Esophagus squamous epithelium (tissue), 5 donors: ENCODE data around the gene GPX4. TPM values are rescaled to one million over a fixed set of nuclear protein-coding genes. Genes with fewer than 3 reads are reported as not detected.

Source experiments
- DNase-seq: peaks from one replicate; lab custom pipeline; 2025; lab: John Stamatoyannopoulos, UW
- H3K27ac ChIP-seq, 4 donors: fragments of 200-600 bp; sonication (generic); one replicate each; pipeline ENCODE4 v1.5.1; 2016 to 2019; ENCODE audit warnings: mild to moderate bottlenecking in 1 of 4
- H3K27me3 ChIP-seq, 4 donors: fragments of 200-600 bp; sonication (generic); 1 replicate in 3 of 4; 2 replicates in 1 of 4; pipeline versions ENCODE4 v1.5.1 to v1.6.0; 2017 to 2021; ENCODE audit warnings: antibody characterized with exemption in 1 of 4
- H3K36me3 ChIP-seq, 3 donors: fragments of 200-600 bp; sonication (generic); one replicate each; pipeline ENCODE4 v1.5.1; 2016 to 2019
- H3K4me1 ChIP-seq, 3 donors: fragments of 200-600 bp; sonication (generic); one replicate each; pipeline ENCODE4 v1.5.1; 2017 to 2019
- H3K4me3 ChIP-seq, 4 donors: fragments of 200-600 bp; sonication (generic); 1 replicate in 3 of 4; 2 replicates in 1 of 4; pipeline ENCODE4 v1.5.1; 2016 to 2019; ENCODE audit warnings: mild to moderate bottlenecking in 2 of 4, moderate library complexity in 1 of 4
- H3K9me3 ChIP-seq, 3 donors: fragments of 200-600 bp; sonication (generic); one replicate each; pipeline ENCODE4 v1.5.1; 2016 to 2019
- CTCF ChIP-seq, 6 experiments: fragments of 450-650 bp in 4 of 6; fragments of 200-600 bp in 2 of 6; sonication (generic) in 2 of 6; IDR thresholded peaks; one replicate each; pipeline ENCODE4 v1.5.1; 2016 to 2019; ENCODE audit warnings: antibody characterized with exemption in 6 of 6, mild to moderate bottlenecking in 4 of 6, moderate library complexity in 4 of 6
- POLR2A ChIP-seq, 4 donors: fragments of 450-650 bp; IDR thresholded peaks; one replicate each; pipeline ENCODE4 v1.6.1; 2017; ENCODE audit warnings: antibody characterized with exemption in 4 of 4, mild to moderate bottlenecking in 4 of 4, moderate library complexity in 3 of 4
- WGBS, 2 donors: methylation state at CpG; one replicate each; pipeline ENCODE4 v1.1.5; 2018; 5-methylcytosine and 5-hydroxymethylcytosine counted together
- intact Hi-C: fragments of 100-400 bp; cut with DNase I; formaldehyde crosslinking; loops from one replicate; pipeline ENCODE4 v1.15.0; 2022
- total RNA-seq, 4 donors: library from RNA; depleted of rRNA; stranded (reverse); fragments of >200 nt; gene quantifications; one replicate each; pipeline ENCODE4 v1.1.0, GENCODE V29; 2016
- donor health status: DM: yes; HTN: yes; CAD: no.

Gene GPX4
- total RNA-seq, 4 donors from 2014 or later: 108 to 405 (median 244) TPM

- peak in 2 of 4 donors; percentile 49 to 65 for TF ChIP-seq POLR2A (IDR thresholded peaks at IDR 0.05)
- no peak for TF ChIP-seq CTCF (IDR thresholded peaks at IDR 0.05)
- Histone ChIP-seq H3K4me3 (peak overlapping the region; percentile 4 to 63 (median 28)), H3K27me3 (no peaks in the 10 kb centered on the region), H3K36me3 (peaks cover 0 to 70% (median 5%) of the 10 kb centered on the region in 3 donors), H3K9me3 (no peaks in the 10 kb centered on the region), H3K27ac (peak overlapping the region; percentile 91 to 98 (median 92)), H3K4me1 (peaks cover 35 to 90% (median 63%) of the 10 kb centered on the region in 3 donors)
- 0 to 10% methylated on average over 1 to 4 of the region's 32 CpGs for WGBS, 2 donors
- DNase-seq: no peak
- intact Hi-C loops: no loop called here
Measured at GRCh38 chr19:1154731-1155351, 51.0 kb downstream of the GPX4 start.

- Histone ChIP-seq H3K36me3 (peaks cover 0 to 70% (median 5%) of the 10 kb centered on the region in 3 donors), H3K4me3 (peak overlapping the region in 3 of 4 donors; percentile 24 to 63 (median 32)), H3K27ac (peak overlapping the region; percentile 91 to 98 (median 92)), H3K4me1 (peaks cover 35 to 88% (median 58%) of the 10 kb centered on the region in 3 donors), H3K27me3 (no peaks in the 10 kb centered on the region), H3K9me3 (no peaks in the 10 kb centered on the region)
- WGBS, 2 donors: 33% methylated on average over 7 of the region's 29 CpGs; no CpG with 5 or more reads in 1 of the 2 donors
- intact Hi-C loops: no loop called here
- DNase-seq: no peak
- TF ChIP-seq CTCF (IDR thresholded peaks at IDR 0.05) (no peak), POLR2A (IDR thresholded peaks at IDR 0.05) (no peak)
Measured at GRCh38 chr19:1155352-1156304, 51.8 kb downstream of the GPX4 start.

Other genes with a start within 250 kb of the GPX4 start
- gene CFD, start 244.3 kb upstream of the GPX4 start, total RNA-seq: 100 to 1,000 TPM in 2 of 4 donors, 10 to 100 TPM in 2; 52.2 to 883 (median 129) TPM
- gene MED16, start 210.8 kb upstream of the GPX4 start, total RNA-seq: 10 to 100 TPM; 23.7 to 64.9 (median 32.5) TPM
- gene RNU6-9, start 210.5 kb upstream of the GPX4 start, total RNA-seq: not detected
- gene R3HDM4, start 190.8 kb upstream of the GPX4 start, total RNA-seq: 10 to 100 TPM; 42.9 to 83.7 (median 62.4) TPM
- gene KISS1R, start 186.7 kb upstream of the GPX4 start, total RNA-seq: under 1 TPM in 1 of 4 donors, not detected in 3; 0.45 TPM
- gene ARID3A, start 178.0 kb upstream of the GPX4 start, total RNA-seq: 1 to 10 TPM; 3.0 to 6.6 (median 4.7) TPM
- gene WDR18, start 119.6 kb upstream of the GPX4 start, total RNA-seq: 10 to 100 TPM; 28.2 to 70.1 (median 53.0) TPM
- gene GRIN3B, start 103.6 kb upstream of the GPX4 start, total RNA-seq: not detected
- gene TMEM259, start 82.9 kb upstream of the GPX4 start, total RNA-seq: 100 to 1,000 TPM; 101 to 182 (median 146) TPM
- gene RNU6-2, start 82.5 kb upstream of the GPX4 start, total RNA-seq: not detected
- 100 to 1,000 TPM in 2 of 4 donors, 10 to 100 TPM in 2; 79.0 to 125 (median 105) TPM for gene CNN2, start 77.4 kb upstream of the GPX4 start, total RNA-seq
- gene ABCA7, start 63.9 kb upstream of the GPX4 start, total RNA-seq: 10 to 100 TPM; 12.6 to 24.4 (median 18.7) TPM
- 10 to 100 TPM in 3 of 4 donors, 1 to 10 TPM in 1; 8.2 to 39.3 (median 12.5) TPM for gene ARHGAP45, start 36.8 kb upstream of the GPX4 start, total RNA-seq
- 100 to 1,000 TPM; 113 to 198 (median 166) TPM for gene POLR2E, start 8.6 kb upstream of the GPX4 start, total RNA-seq
- gene SBNO2, start 70.3 kb downstream of the GPX4 start, total RNA-seq: 10 to 100 TPM; 31.3 to 84.3 (median 68.3) TPM
- gene STK11, start 101.8 kb downstream of the GPX4 start, total RNA-seq: 10 to 100 TPM; 59.3 to 68.5 (median 61.6) TPM
- gene CBARP, start 134.0 kb downstream of the GPX4 start, total RNA-seq: 1 to 10 TPM in 3 of 4 donors, under 1 TPM in 1; 0.38 to 1.6 (median 1.2) TPM
- 100 to 1,000 TPM in 3 of 4 donors, 10 to 100 TPM in 1; 83.4 to 171 (median 132) TPM for gene ATP5F1D, start 137.8 kb downstream of the GPX4 start, total RNA-seq
- 10 to 100 TPM; 12.4 to 65.0 (median 40.4) TPM for gene MIDN, start 144.6 kb downstream of the GPX4 start, total RNA-seq
- 100 to 1,000 TPM; 116 to 415 (median 238) TPM for gene CIRBP, start 165.3 kb downstream of the GPX4 start, total RNA-seq
- 10 to 100 TPM; 31.5 to 69.8 (median 50.5) TPM for gene FAM174C, start 171.5 kb downstream of the GPX4 start, total RNA-seq
- not detected for gene EFNA2, start 181.9 kb downstream of the GPX4 start, total RNA-seq